OCI-LY1 (cell line): ENCODE results near the gene NUBP2.

Experiments used
- H2AFZ ChIP-seq: fragments of 200-600 bp; sonication (generic), shearing (Covaris generic); 2 replicates; pipeline ENCODE4 v1.6.0; 2014; ENCODE audit warnings: antibody characterized with exemption, mild to moderate bottlenecking, low read length
- H3F3A ChIP-seq: fragments of 200-600 bp; sonication (generic), shearing (Covaris generic); 2 replicates; pipeline ENCODE4 v1.6.0; 2014; ENCODE audit warnings: mild to moderate bottlenecking, antibody characterized with exemption, low read length, moderate library complexity; ENCODE audit not compliant: insufficient read depth
- H3K27ac ChIP-seq: fragments of 200-600 bp; sonication (generic); 2 replicates; pipeline ENCODE4 v1.5.1; 2014; ENCODE audit warnings: low read length, mixed run types, mild to moderate bottlenecking, low read depth; ENCODE audit not compliant: poor library complexity, severe bottlenecking
- H3K27me3 ChIP-seq: fragments of 200-600 bp; sonication (generic); 2 replicates; pipeline ENCODE4 v1.6.0; 2014; ENCODE audit warnings: antibody characterized with exemption, mild to moderate bottlenecking, low read length, moderate library complexity; ENCODE audit not compliant: insufficient read depth
- H3K36me3 ChIP-seq: fragments of 200-600 bp; sonication (generic); 2 replicates; pipeline ENCODE4 v1.6.1; 2014; ENCODE audit warnings: mild to moderate bottlenecking, antibody characterized with exemption, low read length, moderate library complexity, mixed read lengths; ENCODE audit not compliant: insufficient read depth
- H3K4me1 ChIP-seq: fragments of 200-600 bp; sonication (generic); 2 replicates; pipeline ENCODE4 v1.5.1; 2014; ENCODE audit warnings: mild to moderate bottlenecking, low read length, moderate library complexity; ENCODE audit not compliant: insufficient read depth, severe bottlenecking
- H3K4me2 ChIP-seq: fragments of 200-600 bp; sonication (generic), shearing (Covaris generic); 2 replicates; pipeline ENCODE4 v1.6.1; 2014; ENCODE audit warnings: low read length
- H3K4me3 ChIP-seq: fragments of 200-600 bp; sonication (generic); 2 replicates; pipeline ENCODE4 v1.5.1; 2014; ENCODE audit warnings: low read length, low read depth, mild to moderate bottlenecking, mixed read lengths; ENCODE audit not compliant: poor library complexity, severe bottlenecking
- H3K79me2 ChIP-seq: fragments of 200-600 bp; shearing (Covaris generic); 2 replicates; pipeline ENCODE4 v1.6.1; 2016; ENCODE audit warnings: mixed run types, low read length, mixed read lengths; ENCODE audit not compliant: insufficient read depth
- H3K9ac ChIP-seq: fragments of 200-600 bp; sonication (generic), shearing (Covaris generic); 2 replicates; pipeline ENCODE4 v1.6.1; 2014; ENCODE audit warnings: mild to moderate bottlenecking, low read length, mixed read lengths
- H3K9me2 ChIP-seq: fragments of 200-600 bp; sonication (generic), shearing (Covaris generic); 2 replicates; pipeline ENCODE4 v1.6.1; 2014; ENCODE audit warnings: low read depth, mild to moderate bottlenecking, low read length, mixed read lengths
- H3K9me3 ChIP-seq: fragments of 200-600 bp; shearing (Covaris generic); 2 replicates; pipeline ENCODE4 v1.6.1; 2014; ENCODE audit warnings: low read length, mixed read lengths
- H4K20me1 ChIP-seq: fragments of 200-600 bp; sonication (generic), shearing (Covaris generic); 2 replicates; pipeline ENCODE4 v1.6.0; 2016; ENCODE audit warnings: mild to moderate bottlenecking, low read length; ENCODE audit not compliant: insufficient read depth
- EZH2 ChIP-seq: fragments of 200-600 bp; sonication (generic), shearing (Covaris generic); IDR thresholded peaks from 2 replicates; pipeline ENCODE4 v1.8.0; 2017; ENCODE audit warnings: borderline replicate concordance, mixed run types, mild to moderate bottlenecking, antibody characterized with exemption, low read length, moderate library complexity, mixed read lengths
- TF ChIP-seq, protein P1 (sequence below): fragments of 200-600 bp; sonication (generic), shearing (Covaris generic); IDR thresholded peaks from 2 replicates; pipeline ENCODE4 v1.5.1; 2017; ENCODE audit warnings: mild to moderate bottlenecking, antibody characterized with exemption, low read length, moderate library complexity, mixed read lengths

NUBP2 gene

GRCh38 chr16:1818873-1819525 lies 36.2 kb downstream of the NUBP2 start:
- no peak overlapping the region for H3K4me2 ChIP-seq
- H3K9ac ChIP-seq: no peak overlapping the region
- no peaks in the 10 kb centered on the region for H3K79me2 ChIP-seq
- no peaks in the 10 kb centered on the region for H3K36me3 ChIP-seq
- H3K9me2 ChIP-seq: no peaks in the 10 kb centered on the region
- TF ChIP-seq, protein P1, sequence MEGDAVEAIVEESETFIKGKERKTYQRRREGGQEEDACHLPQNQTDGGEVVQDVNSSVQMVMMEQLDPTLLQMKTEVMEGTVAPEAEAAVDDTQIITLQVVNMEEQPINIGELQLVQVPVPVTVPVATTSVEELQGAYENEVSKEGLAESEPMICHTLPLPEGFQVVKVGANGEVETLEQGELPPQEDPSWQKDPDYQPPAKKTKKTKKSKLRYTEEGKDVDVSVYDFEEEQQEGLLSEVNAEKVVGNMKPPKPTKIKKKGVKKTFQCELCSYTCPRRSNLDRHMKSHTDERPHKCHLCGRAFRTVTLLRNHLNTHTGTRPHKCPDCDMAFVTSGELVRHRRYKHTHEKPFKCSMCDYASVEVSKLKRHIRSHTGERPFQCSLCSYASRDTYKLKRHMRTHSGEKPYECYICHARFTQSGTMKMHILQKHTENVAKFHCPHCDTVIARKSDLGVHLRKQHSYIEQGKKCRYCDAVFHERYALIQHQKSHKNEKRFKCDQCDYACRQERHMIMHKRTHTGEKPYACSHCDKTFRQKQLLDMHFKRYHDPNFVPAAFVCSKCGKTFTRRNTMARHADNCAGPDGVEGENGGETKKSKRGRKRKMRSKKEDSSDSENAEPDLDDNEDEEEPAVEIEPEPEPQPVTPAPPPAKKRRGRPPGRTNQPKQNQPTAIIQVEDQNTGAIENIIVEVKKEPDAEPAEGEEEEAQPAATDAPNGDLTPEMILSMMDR: no peak
- no peak for TF ChIP-seq EZH2
- no peak overlapping the region for H3K27ac ChIP-seq
- H3K4me1 ChIP-seq: no peaks in the 10 kb centered on the region
- H3K9me3 ChIP-seq: no peaks in the 10 kb centered on the region
- no peak overlapping the region for H2AFZ ChIP-seq
- H3F3A ChIP-seq: no peaks in the 10 kb centered on the region
- no peak overlapping the region for H3K4me3 ChIP-seq
- no peaks in the 10 kb centered on the region for H4K20me1 ChIP-seq
- H3K27me3 ChIP-seq: no peaks in the 10 kb centered on the region

GRCh38 chr16:1819611-1820010 lies 36.9 kb downstream of the NUBP2 start:
- no peak overlapping the region for H2AFZ ChIP-seq
- H3K4me2 ChIP-seq: no peak overlapping the region
- H3K27me3 ChIP-seq: no peaks in the 10 kb centered on the region
- H3K9me2 ChIP-seq: no peaks in the 10 kb centered on the region
- no peak overlapping the region for H3K4me3 ChIP-seq
- no peak overlapping the region for H3K9ac ChIP-seq
- no peak overlapping the region for H3K27ac ChIP-seq
- H3K36me3 ChIP-seq: no peaks in the 10 kb centered on the region
- H3K4me1 ChIP-seq: no peaks in the 10 kb centered on the region
- TF ChIP-seq EZH2: no peak
- TF ChIP-seq, protein P1: no peak
- H3K9me3 ChIP-seq: no peaks in the 10 kb centered on the region
- no peaks in the 10 kb centered on the region for H3F3A ChIP-seq
- H3K79me2 ChIP-seq: no peaks in the 10 kb centered on the region
- H4K20me1 ChIP-seq: no peaks in the 10 kb centered on the region

DNA sequence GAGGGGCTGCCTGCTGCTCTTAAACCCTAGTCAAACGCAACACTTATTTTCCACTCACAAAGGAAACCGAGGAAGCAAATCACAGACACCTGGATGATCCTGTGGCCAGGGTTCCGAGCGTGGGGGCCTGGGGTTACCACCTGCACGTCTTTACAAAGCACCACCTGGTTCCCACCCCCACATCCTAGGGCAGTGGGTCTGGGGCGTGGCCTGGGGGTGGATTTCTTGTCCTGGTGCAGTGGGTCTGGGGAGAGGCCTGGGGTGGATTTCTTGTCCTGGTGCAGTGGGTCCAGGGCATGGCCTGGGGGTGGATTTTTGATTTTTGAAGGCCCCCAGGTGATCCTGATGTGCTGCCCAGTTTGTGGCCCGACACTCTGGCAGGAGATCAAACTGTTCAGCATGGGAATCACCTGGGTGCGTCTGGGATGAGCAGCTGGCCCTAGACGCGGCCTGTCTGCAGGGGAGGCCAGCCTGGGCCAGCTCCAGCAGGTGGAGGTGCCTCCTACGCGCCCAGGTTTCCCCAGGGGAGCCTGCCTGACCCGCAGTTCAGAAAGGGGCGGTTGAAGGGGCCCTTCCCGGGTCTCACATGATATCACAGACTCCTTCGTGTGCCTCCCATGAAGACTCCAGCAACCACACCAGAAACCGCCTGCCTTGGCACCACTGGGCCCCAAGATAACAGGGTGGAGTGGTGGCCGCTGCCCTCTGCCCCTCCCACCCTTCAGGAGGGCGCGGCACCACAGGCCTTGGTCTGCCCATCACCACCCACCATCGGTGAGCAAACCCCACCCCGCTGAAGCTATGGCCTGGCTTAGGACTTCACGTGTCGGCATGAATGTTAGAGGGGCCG lies 37.6 kb downstream of the NUBP2 start:
- H3K9ac ChIP-seq: no peak overlapping the region
- H3K4me2 ChIP-seq: no peak overlapping the region
- 0 out of 2 replicates have a peak, but pooled peaks cover 1% of the 10 kb centered on the region for H3K27me3 ChIP-seq
- H3K4me1 ChIP-seq: no peaks in the 10 kb centered on the region
- H3F3A ChIP-seq: no peaks in the 10 kb centered on the region
- no peak overlapping the region for H2AFZ ChIP-seq
- TF ChIP-seq, protein P1: no peak
- TF ChIP-seq EZH2: no peak
- no peaks in the 10 kb centered on the region for H3K9me3 ChIP-seq
- no peak overlapping the region for H3K4me3 ChIP-seq
- H3K36me3 ChIP-seq: no peaks in the 10 kb centered on the region
- no peaks in the 10 kb centered on the region for H4K20me1 ChIP-seq
- H3K9me2 ChIP-seq: no peaks in the 10 kb centered on the region
- no peak overlapping the region for H3K27ac ChIP-seq
- H3K79me2 ChIP-seq: no peaks in the 10 kb centered on the region
